ENCODE data around the gene NCKAP5. TPM values are rescaled to one million over a fixed set of nuclear protein-coding genes. Genes with fewer than 3 reads are reported as not detected.

NCKAP5 gene
- total RNA-seq, 1 donor from 2014 or later: 0.26 TPM

GRCh38 chr2:132750606-132751005, 817.7 kb downstream of the NCKAP5 start:
- no peak for DNase-seq (ENCODE audit: low read depth)
- no peak for FAIRE-seq
- no peak overlapping the region for H3K4me3 ChIP-seq (ENCODE audit: low read depth, low read length)
- H3K27me3 ChIP-seq (ENCODE audit: control insufficient read depth, insufficient read depth, low read length): no peaks in the 10 kb centered on the region
- no peak for TF ChIP-seq CTCF (IDR thresholded peaks at IDR 0.05; ENCODE audit: insufficient read depth, low read length, severe bottlenecking)
- H3K36me3 ChIP-seq (ENCODE audit: control insufficient read depth, insufficient read depth, low read length): no peaks in the 10 kb centered on the region

- FAIRE-seq (no peak), DNase-seq (ENCODE audit: low read depth) (no peak)
- Histone ChIP-seq H3K4me3 (ENCODE audit: low read depth, low read length) (no peak overlapping the region), H3K36me3 (ENCODE audit: control insufficient read depth, insufficient read depth, low read length) (no peaks in the 10 kb centered on the region), H3K27me3 (ENCODE audit: control insufficient read depth, insufficient read depth, low read length) (no peaks in the 10 kb centered on the region)
- TF ChIP-seq CTCF (IDR thresholded peaks at IDR 0.05; ENCODE audit: insufficient read depth, low read length, severe bottlenecking): no peak
Observed at GRCh38 chr2:132747046-132747445, 821.2 kb downstream of the NCKAP5 start.

- no peak for TF ChIP-seq CTCF (IDR thresholded peaks at IDR 0.05; ENCODE audit: insufficient read depth, low read length, severe bottlenecking)
- no peak for FAIRE-seq
- Histone ChIP-seq H3K4me3 (ENCODE audit: low read depth, low read length) (no peak overlapping the region), H3K36me3 (ENCODE audit: control insufficient read depth, insufficient read depth, low read length) (no peaks in the 10 kb centered on the region), H3K27me3 (ENCODE audit: control insufficient read depth, insufficient read depth, low read length) (no peaks in the 10 kb centered on the region)
- no peak for DNase-seq (ENCODE audit: low read depth)
Observed at GRCh38 chr2:132741754-132742153, 826.5 kb downstream of the NCKAP5 start.

- H3K4me3 ChIP-seq (ENCODE audit: low read depth, low read length): no peak overlapping the region
- DNase-seq (ENCODE audit: low read depth) (no peak), FAIRE-seq (no peak)
- no peak for TF ChIP-seq CTCF (IDR thresholded peaks at IDR 0.05; ENCODE audit: insufficient read depth, low read length, severe bottlenecking)
- H3K27me3 ChIP-seq (ENCODE audit: control insufficient read depth, insufficient read depth, low read length): no peaks in the 10 kb centered on the region
- H3K36me3 ChIP-seq (ENCODE audit: control insufficient read depth, insufficient read depth, low read length): no peaks in the 10 kb centered on the region
Observed at GRCh38 chr2:132740081-132740720, 828.1 kb downstream of the NCKAP5 start.

GRCh38 chr2:132738223-132738622, 830.0 kb downstream of the NCKAP5 start:
- no peak overlapping the region for H3K4me3 ChIP-seq (ENCODE audit: low read depth, low read length)
- FAIRE-seq: no peak
- TF ChIP-seq CTCF (IDR thresholded peaks at IDR 0.05; ENCODE audit: insufficient read depth, low read length, severe bottlenecking): no peak
- H3K36me3 ChIP-seq (ENCODE audit: control insufficient read depth, insufficient read depth, low read length): no peaks in the 10 kb centered on the region
- no peaks in the 10 kb centered on the region for H3K27me3 ChIP-seq (ENCODE audit: control insufficient read depth, insufficient read depth, low read length)
- no peak for DNase-seq (ENCODE audit: low read depth)

- Histone ChIP-seq H3K36me3 (ENCODE audit: control insufficient read depth, insufficient read depth, low read length) (no peaks in the 10 kb centered on the region), H3K27me3 (ENCODE audit: control insufficient read depth, insufficient read depth, low read length) (no peaks in the 10 kb centered on the region), H3K4me3 (ENCODE audit: low read depth, low read length) (no peak overlapping the region)
- FAIRE-seq: no peak
- DNase-seq (ENCODE audit: low read depth): no peak
- TF ChIP-seq CTCF (IDR thresholded peaks at IDR 0.05; ENCODE audit: insufficient read depth, low read length, severe bottlenecking): no peak
Observed at GRCh38 chr2:132736059-132736458, 832.2 kb downstream of the NCKAP5 start.

Data from bronchial epithelial cell (primary cell).